ENCODE measurements around the gene DDX5.
A peak's percentile ranks its signal among the peaks of the same experiment; 100 is the strongest.
"Not testable (repeated sequence)": the region's sequence is repeated elsewhere in the genome, so short reads cannot be mapped to it uniquely, and the experiment has no call there.

Gene DDX5

DNA sequence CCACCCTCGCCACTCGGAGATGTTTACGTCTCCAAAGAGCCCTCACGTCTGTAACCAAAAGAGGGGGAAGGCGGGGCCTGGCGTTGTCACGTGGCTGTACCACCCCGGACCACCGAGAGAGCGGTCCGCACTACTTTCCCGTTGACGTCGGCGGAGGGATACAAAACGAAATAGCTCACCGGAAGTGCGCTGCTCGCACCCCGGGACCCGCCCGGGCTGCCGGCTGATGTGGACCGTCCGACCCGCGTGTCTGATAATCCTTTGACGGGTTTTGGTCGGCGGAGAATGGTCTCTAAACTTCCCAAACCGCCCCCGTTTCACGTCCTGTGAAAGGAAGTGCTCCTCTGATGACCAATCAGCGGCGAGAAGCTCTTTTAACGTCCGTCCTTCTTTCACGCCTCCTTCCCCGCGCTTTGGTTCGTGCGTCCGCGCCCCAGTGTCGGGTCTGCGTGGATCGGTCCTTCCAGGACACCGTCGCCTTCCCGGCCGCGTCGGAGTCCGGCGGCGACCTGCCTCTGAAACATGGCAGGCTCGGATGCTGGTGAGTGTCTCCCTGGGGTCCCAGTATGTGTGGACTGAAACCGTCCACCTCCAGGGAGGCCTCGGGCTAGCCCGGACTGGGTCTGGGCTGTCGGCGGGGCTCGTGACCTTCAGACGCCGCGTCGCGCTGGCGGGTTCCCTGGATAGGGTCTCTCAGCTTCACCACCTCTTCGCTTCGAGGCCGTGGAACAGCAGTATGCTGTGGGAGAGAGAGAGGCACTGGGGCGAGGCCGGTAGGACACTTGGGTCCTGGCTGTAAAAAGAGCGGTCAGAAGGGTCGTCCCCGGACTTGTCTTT lies 705 bp upstream of the DDX5 start, which contains the start of gene CEP95:
Gene CEP95 (plus strand): TSS at position 402 of the 837 bp plus-strand sequence. CDS start 121 bp downstream, at position 523.
- DNase-seq, result peak; percentile 98

- peak; percentile 95 for DNase-seq
These were observed 519 bp downstream of the DDX5 start for GRCh38 chr17:64505340-64506200.

DNA sequence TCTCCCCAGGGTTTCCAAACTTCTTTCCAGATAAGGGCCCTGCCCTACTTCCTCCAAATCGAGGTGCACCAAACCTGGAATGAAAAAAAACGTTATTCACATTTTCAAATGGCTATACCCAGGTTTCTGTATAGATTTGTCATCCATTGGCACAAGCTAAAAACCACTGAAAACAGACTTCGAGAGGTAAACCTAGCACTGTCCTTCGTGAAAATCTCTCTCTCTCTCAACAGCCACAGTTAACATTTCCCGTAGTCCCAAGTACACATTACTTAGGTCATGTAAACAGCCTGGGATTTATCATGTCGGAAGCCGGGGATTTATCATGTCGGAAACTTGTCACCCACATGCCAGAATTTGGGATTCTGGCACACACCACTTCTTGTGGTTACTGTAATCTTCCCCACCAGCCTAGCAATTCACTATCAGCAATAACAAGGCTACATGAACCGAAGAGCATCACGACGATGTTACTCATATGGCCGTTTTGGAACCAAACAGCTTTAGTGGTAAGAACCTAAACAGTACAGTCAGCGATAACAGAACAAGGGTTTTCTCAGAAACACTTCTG lies 1.2 kb downstream of the DDX5 start:
- DNase-seq, result no peak

DNA sequence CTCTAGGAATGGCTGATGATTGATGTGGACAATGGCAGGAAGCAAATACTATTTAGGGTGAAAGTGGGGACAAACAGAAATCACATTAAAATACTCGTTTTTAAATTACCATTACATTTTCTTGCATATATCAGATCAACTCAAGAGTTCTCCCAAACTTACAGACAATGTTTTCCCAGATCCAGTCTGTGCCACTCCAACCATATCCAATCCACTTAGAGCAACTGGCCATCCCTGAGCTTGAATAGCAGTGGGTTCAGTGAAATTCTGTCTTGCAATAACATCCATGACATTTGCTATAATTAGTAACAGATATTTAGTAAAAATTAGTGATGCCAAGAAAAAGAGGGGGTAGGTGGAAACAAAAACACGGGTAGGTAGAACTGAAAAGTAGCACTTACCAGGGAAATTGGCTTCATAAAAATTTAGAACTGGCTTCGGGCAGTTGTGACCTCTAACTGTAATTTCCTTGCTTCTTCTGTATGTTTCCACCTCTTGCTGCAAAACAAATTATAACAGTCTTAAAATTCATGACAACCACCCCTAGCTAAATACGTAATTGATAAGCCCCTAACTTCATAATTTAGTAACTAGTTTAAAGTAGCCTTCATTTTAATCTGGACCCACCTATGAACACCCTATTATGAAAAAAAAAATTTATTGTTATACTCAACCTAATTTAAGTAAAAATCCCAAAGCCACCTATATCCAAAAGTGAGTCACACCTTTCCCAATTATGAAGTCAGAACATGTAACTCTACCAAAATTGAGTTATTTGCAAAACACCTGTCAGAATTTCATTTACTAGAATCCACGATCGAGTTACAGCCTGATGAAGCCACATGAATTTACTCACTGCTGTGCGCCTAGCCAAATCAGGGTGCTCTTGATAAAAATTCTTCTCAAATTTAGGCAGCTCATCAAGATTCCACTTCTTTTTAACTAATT lies 2.0 kb downstream of the DDX5 start:
- DNase-seq, result no peak

GRCh38 chr17:64503341-64503740 lies 2.7 kb downstream of the DDX5 start:
- no peak for DNase-seq

- no peak for DNase-seq
These were observed 3.3 kb downstream of the DDX5 start for GRCh38 chr17:64502809-64503208.

DNA sequence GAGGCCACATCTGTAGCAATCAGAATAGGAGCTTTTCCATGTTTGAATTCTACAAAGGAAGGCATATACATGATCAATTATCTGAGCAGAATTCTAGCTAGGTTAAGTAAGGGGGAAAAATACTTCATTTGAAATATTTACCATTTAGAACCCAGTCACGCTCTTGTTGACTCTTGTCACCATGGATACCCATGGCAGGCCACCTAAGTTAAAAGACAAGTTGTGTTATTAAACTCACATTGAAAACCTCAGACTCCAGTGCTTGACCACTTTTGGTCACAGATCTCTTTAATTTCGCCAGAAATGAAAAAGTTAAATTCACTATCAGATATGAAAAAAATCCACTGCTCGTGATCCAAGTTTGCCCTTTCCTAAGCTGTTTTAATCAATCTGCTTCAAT lies 4.1 kb downstream of the DDX5 start:
- DNase-seq, result no peak

- DNase-seq, result no peak
These were observed 5.0 kb downstream of the DDX5 start for GRCh38 chr17:64500862-64501765.

DNA sequence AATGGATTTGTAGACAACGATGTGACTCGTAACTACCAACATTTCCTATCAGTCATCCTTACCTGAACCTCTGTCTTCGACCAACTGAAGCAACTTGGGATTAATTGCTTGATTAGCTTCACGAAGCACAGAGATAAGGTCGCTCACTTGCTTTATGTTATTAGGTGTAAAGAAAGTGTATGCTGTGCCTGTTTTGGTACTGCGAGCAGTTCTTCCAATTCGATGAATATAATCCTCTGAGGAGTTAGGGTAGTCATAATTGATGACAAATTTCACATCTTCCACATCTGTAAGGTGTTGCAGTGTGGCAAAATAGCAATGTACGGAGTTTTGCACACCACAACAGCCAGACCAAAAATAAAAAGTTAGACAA lies 5.6 kb downstream of the DDX5 start:
- DNase-seq, result no peak

GRCh38 chr17:64499805-64500486 lies 6.1 kb downstream of the DDX5 start:
- DNase-seq, result no peak

DNA sequence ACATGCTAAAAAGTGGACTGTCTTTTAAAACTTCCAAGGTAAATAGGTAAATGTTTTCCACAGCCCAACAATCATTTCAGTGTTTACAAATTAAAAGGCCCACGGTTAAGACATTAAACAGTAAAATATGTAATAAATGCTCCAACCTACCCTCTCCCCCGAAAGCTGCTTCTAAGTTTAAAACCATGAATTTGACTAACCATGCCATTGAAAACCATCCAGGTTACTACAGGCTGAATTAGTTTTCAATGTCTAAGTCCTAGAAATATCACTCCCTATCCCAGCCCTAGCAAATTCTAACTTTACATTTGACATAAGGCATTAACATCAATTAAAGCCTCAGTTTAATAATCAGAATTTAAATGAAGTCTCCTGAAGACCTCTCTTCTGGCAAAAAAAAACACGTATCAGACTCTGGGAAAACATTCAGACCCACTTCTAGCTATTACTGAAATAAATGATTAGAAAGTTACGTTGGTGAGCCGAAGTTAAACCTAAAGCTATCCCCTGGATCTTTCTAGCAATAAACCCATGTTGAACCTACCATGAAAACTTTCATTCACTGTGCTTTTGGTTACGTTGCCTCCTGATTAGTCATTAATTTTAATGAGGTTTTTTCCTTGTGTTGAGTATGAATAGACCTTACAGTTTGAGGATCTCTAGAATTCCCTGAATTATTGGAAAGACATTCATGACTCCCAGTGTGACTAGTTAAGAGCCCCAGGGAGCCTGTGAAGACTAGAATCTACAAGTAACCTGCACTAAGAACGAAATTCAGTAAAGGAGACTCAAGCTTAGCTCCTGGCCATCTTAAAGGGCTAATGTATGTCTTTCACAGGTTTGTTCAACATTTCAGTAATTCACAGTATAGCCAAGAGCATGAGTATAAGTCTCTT lies 7.5 kb downstream of the DDX5 start:
- peak; percentile 9 for DNase-seq

DNA sequence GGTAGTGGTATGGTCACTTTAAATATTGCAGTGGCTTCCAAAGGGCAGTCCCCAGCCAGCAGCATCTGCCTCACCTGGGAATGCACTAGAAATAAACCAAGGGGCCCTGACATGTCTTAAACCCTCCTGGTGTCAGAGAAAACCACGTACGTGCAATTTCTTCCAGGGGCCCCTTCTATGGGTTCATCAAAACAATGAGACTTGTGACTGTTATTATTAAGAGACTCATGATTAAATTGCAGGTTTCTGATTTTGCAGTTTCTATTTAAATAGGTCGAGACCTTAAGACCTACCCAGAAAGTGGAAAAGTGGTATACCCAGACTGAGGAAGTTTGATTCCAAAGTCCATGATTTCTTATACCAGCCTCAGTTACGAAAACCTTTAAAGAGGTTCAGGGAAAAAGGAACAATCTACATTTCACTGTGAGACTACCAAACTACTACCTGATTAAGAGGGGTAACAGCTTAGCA lies 8.5 kb downstream of the DDX5 start:
- DNase-seq, result no peak

DNA sequence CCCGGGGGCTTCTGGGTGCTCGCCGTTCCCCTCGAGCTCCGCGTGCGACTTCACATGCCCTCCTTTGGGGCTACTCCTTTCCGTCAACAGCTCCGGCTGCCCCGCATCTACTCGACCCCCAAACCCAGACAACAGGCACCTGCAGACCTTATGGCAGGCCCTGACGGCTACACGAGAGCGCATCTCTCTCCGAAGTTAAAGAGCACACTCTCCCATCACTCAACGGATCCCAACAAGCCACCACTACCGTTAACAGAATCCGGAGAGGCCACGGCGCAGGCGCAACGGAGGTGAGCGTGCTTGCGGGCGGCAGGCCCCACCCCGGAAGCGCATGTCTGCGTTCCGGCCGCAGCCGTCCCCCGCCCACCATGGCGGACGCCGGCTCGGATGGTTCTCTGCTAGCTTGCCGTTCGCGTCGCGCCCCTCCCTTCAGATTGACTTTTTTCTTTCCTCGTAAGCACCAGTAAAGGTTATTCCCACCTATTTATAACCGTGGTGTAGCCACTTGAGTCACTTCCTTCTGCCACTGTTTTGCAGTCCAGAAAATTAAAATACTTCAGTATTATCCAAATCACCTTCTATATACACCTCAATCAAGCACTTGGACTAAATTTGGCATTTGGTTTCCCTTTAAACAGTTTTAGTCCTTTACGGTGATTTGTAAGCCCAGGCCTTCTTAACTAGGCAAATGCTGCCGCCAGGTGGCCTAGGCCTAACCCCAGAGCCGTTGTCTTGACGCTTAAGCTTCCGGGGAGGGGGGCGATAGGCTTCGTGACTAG lies 9.1 kb downstream of the DDX5 start, which contains the start of gene POLG2:
Gene POLG2 (minus strand): TSS at position 269 of the 779 bp plus-strand sequence. CDS start 86 bp downstream, at position 183.
- DNase-seq, result peak; percentile 98

GRCh38 chr17:64496348-64496785 lies 9.7 kb downstream of the DDX5 start:
- DNase-seq, result no peak

DNA sequence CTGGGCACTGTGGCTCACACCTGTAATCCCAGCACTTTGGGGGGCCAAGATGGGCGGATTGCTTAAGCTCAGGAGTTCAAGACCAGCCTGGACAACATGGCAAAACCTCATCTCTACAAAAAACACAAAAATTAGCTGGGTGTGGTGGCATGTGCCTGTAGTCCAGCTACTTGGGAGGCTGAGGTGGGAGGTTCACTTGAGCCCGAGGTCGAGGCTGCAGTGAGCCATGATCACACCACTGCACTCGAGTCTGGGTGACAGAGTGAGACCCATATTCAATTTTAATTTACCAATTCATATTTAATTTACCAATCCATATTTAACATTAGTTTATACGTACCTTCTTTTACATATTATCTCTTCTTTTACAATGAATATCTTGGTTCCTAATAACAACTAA lies 10.8 kb downstream of the DDX5 start:
- not testable (repeated sequence) for DNase-seq

DNA sequence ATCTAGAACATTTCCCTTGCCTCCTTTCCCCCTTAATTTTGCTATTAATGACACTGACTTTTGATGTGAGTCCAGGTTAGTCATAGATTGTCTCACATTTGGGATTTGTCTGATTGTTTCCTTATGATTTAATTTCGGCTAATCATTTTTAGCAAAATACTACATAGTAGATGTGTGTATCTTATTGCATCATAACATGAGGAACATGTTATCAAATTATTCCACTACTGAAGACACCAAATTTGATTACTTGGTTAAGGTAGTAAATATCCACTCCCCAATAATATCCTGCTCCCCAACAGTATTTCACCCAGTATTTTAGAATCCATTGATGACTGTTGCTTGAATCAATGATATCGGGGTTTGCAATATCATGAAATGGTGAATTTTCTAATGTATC lies 12.0 kb downstream of the DDX5 start:
- no peak for DNase-seq

GRCh38 chr17:64492481-64493109 lies 13.5 kb downstream of the DDX5 start:
- DNase-seq, result peak; percentile 71

DNA sequence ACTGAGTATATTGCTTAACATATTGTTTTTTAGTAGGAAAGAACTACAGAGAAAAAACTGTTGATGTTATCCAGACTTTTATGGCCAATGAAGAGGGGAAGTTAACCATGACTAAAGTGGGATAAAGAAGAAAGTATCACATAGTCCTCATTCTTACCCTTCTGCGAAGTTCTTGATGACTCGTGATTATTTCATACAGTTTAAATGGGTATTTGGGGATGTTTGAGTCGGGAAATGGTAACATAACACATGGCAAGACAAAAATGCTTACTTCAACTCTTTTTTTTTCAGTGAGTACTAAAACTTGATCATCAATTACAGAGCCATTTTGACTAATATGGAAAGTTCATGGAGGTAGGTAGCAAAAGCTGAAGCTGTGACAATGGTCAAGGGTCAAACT lies 14.1 kb downstream of the DDX5 start:
- DNase-seq, result no peak

All from hematopoietic multipotent progenitor cell treated with erythropoietin and hydrocortisone succinate and interleukin-3 and kit ligand, for 4 days (in vitro differentiated cells).